Neural progenitor cell (in vitro differentiated cells): ENCODE measurements around the gene GGTLC2.
A peak's percentile ranks its signal among the peaks of the same experiment; 100 is the strongest.

Experiments used
- EZH2 ChIP-seq: fragments of 200-600 bp; sonication (generic); IDR thresholded peaks from 2 replicates; pipeline ENCODE4 v1.6.1; 2017; ENCODE audit warnings: antibody characterized with exemption, mild to moderate bottlenecking, moderate library complexity
- EZH2phosphoT487 ChIP-seq: fragments of 200-600 bp; sonication (generic); IDR thresholded peaks from 2 replicates; pipeline ENCODE4 v1.6.1; 2017; ENCODE audit warnings: antibody characterized with exemption
- TF ChIP-seq, protein P1 (sequence below): fragments of 200-600 bp; sonication (generic); IDR thresholded peaks from 2 replicates; pipeline ENCODE4 v1.5.1; 2017; ENCODE audit warnings: antibody characterized with exemption, mild to moderate bottlenecking

DNA sequence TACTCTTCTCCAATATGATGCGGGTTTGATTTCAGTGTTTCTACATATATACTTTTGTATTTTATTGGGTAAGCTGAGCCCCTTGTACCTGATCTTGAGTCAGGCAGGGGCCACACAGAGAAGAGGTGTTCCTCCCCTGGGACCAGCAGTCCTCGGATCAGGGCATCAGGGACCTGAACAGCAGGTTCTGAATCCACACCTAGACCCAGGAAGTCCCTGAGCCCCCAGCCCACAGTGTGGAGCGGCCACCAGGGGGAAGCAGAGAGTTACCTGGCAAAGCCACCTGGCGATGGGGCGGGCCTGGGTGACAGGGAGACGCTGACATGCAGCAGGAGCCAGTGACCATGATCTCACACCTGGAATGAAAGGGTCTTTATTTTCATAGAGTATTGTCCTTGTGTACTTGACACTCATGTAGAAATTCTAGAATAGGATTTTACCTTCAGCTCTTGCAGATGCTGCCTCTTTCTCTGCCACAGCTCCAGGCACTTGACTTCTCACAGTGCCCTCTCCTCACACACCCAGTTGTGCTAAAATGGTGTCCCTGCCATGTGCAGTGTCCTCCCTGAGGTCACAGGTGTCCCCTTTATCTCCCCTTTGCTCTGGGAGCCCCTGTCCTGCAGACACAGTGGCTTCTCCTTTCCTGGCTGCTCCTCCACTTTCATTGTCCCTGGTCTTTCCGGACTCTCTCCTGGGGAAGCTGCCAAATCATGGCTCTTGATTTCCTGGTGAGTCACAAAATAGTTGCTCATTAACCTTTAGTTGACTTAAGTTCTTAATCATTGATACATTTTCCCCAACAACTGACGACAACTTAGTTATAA, 48.5 kb downstream of the GGTLC2 start:
- TF ChIP-seq, protein P1, sequence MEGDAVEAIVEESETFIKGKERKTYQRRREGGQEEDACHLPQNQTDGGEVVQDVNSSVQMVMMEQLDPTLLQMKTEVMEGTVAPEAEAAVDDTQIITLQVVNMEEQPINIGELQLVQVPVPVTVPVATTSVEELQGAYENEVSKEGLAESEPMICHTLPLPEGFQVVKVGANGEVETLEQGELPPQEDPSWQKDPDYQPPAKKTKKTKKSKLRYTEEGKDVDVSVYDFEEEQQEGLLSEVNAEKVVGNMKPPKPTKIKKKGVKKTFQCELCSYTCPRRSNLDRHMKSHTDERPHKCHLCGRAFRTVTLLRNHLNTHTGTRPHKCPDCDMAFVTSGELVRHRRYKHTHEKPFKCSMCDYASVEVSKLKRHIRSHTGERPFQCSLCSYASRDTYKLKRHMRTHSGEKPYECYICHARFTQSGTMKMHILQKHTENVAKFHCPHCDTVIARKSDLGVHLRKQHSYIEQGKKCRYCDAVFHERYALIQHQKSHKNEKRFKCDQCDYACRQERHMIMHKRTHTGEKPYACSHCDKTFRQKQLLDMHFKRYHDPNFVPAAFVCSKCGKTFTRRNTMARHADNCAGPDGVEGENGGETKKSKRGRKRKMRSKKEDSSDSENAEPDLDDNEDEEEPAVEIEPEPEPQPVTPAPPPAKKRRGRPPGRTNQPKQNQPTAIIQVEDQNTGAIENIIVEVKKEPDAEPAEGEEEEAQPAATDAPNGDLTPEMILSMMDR, result peak; percentile 61
- TF ChIP-seq EZH2 (no peak), EZH2phosphoT487 (no peak)
